Activated CD4-positive, alpha-beta T cell treated with anti-CD3 and anti-CD28 coated beads, Interleukin-2, amount 50 U/mL, for 48 hours (primary cell): ENCODE measurements around the gene MAST3.
A peak's percentile ranks its signal among the peaks of the same experiment; 100 is the strongest.
"Not testable (repeated sequence)": the region's sequence is repeated elsewhere in the genome, so short reads cannot be mapped to it uniquely, and the experiment has no call there.

ENCODE experiments used
- DNase-seq, 2 experiments: peaks; one replicate each; pipeline ENCODE4 v3.0.0-alpha.2; 2020

Gene MAST3

GRCh38 chr19:18141031-18141430 lies 43.5 kb downstream of the MAST3 start:
- DNase-seq: no peak

DNA sequence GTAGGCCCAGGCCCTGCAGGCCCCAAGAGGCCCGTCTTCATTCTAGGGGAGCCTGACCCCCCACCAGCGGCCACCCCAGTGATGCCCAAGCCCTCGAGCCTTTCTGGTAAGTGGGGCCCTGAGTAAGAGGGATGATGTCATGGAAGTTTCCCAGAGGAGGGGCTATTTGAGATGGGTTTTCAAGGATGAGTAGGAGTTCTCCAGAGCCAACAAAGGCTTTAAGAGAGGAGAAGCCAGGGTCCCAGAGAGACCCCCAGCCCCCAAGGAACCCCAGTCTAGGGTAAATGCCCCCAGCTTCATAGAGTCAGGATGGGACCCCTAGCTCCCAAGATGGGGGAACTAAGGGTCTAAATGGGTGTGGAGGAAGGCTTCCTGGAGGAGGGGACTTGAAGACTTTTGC lies 46.3 kb downstream of the MAST3 start:
- DNase-seq: no peak

GRCh38 chr19:18144361-18144760 lies 46.8 kb downstream of the MAST3 start:
- no peak for DNase-seq

GRCh38 chr19:18144906-18145305 lies 47.3 kb downstream of the MAST3 start:
- no peak for DNase-seq

DNA sequence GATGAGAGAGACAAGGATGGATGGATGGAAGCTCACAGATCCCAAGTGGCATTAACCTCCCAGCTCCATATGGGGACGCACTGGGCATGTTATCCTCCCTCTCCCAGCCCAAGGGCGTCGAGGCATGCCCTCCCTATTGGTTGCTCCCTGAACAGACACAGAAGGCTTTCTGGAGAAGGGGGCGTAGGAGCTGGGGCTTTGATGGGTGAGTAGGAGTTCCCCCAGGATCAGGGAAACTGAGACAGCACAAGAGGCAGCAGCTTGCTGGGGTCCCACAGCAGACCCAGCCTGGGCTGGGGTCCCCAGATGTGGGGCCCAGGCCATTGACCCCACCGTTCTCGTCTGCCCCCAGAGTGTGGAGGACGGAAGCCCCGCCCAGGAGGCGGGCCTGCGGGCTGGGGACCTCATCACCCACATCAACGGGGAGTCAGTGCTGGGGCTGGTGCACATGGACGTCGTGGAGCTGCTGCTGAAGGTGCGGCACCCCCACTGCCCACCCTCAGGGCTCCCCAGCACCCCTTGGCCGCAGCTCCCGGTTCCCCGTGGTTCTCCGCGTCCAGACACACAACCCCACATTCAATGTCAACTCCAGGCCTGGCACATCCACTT lies 47.9 kb downstream of the MAST3 start:
- no peak for DNase-seq

DNA sequence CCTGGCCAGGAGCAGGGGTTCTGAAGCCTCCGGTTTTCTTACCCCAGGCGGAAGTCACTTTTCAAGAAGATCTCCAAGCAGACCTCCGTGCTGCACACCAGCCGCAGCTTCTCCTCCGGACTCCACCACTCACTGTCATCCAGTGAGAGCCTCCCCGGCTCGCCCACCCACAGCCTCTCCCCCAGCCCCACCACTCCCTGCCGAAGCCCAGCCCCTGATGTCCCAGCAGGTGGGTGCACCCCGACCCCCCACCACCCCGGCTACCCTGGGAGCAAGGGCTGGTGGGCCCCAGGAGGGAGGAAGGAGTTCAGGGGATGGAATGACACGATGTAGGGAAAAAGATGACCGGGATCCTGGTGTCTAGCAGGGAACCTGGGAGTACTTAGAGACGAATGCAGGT lies 49.8 kb downstream of the MAST3 start:
- DNase-seq: no peak

GRCh38 chr19:18149596-18149975 lies 52.0 kb downstream of the MAST3 start:
- DNase-seq: no peak

GRCh38 chr19:18150776-18151624 lies 53.4 kb downstream of the MAST3 start:
- DNase-seq: no peak

DNA sequence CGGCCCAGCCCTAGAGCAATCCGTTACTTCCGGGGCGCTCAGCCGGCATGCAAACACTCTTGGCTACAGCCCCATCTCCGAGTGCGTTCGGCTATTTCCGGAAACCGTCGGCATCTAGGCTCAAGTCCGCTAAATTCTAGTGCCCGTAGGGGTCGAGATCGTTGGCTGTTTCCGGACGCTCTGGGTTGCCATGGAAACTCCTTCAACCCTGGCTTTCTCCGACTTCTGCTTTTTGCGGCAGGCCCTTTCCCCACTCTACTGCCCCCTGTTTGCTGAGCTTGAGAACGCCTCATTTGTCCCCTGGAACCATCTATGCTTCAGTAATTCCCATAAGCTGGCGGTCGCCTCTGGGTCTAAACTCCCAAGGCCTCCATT lies 54.9 kb downstream of the MAST3 start:
- DNase-seq: peak; percentile 99

DNA sequence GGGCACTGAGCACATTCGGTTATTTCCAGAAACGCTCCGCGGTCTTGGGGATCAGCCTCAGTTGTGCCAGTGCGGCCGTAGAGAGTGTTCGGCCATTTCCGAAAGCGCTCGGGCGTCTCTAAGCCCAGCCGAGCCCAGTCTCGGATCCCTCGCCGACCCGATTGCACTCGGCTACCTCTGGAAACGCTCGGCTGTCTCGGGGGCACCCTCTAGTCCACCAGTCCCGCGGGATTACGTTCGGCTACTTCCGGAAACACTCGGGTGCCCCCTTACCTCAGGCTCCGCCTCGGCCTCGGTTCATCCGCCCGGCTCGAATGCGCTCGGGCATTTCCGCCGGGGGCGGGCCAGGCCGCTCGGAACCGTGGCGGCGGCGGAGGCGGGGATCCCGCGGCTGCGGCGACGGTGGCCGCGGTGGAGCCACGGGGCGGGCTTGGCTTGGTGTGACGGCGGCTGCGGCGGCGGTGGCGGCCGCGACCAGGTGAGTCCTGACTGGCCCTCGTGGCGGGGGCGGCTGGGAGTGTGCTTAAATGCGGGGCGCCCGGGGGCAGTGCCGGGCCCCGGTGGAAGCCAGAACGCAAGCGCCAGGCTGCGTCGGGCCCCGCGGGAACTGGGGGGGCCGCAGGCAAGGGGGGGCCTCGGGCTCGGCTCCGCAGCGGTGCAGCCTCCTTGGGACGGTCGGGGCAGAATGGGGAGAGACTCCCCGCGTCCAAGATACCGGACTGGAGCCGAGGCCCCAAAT lies 55.4 kb downstream of the MAST3 start, which contains the start of gene PIK3R2:
TSS of gene PIK3R2 (plus strand) at position 347 of the 739 bp plus-strand sequence. CDS start 2,717 bp downstream, outside the sequence.
- peak; percentile 99 to 100 for DNase-seq

DNA sequence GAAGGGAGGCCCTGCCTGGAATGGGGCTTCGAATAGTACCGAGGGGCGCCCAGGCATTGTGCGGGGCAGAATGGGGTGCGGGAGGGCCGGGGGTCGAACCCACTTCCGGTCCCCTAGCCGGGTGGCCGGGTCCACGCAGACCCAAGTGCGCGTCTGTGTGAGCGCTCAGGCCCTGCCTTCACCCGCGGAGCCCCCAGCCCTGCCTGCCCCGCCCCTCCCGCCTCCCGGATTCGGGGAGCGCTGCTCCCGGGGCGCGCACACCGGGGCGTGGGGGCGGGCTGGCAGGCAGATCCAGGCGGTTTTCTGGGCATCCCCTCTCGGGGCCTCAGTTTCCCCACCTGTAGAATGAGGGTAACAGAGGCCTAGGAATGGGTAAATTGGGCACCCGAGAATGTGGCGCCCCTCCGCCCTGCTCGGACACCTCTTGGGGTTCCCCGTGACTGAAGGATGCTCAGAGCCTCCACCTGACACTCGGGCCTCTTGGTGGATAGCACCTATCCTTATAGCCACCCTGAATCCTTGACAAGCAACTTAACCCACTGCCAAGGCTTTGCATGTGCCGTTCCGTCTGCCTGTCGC lies 56.1 kb downstream of the MAST3 start:
- DNase-seq: peak; percentile 30 to 33

DNA sequence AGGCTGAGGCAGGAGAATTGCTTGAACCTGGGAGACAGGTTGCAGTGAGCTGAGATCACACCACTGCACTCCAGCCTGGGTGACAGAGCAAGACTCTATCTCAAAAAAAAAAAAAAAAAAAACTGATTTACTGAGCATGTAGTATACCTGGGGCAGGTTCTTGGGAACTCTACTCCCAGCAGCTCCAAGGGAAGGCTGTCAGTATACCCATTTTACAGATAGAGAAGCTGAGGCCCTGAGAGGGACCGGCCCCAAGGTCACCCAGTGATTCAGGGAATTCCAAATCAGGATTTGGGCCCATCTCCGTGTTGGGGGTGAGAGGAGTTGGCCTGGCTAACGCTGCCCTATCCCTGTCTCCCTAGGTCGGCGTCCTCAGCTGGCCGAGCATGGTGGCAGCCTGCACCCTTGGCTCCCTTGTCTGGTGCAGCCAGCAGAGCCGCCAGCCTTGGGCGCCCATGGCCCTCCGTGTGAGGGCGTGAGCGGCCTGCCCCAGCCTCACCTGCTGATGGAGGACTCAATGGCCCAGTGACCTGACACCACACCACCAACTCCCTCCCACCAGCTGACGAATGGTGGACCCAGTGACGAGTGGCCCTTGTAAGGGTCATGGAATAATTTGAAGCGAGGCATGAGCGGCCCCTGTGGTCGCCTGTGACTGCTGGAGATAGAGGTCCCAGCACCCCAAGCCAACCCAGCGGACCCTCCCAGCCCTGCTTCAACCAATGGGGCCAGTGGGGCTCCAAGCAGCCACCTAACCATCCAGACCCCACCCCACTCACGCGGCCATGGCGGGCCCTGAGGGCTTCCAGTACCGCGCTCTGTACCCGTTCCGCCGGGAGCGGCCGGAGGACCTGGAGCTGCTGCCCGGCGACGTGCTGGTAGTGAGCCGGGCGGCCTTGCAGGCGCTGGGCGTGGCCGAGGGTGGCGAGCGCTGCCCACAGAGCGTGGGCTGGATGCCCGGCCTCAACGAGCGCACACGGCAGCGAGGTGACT lies 57.8 kb downstream of the MAST3 start:
- DNase-seq: no peak

DNA sequence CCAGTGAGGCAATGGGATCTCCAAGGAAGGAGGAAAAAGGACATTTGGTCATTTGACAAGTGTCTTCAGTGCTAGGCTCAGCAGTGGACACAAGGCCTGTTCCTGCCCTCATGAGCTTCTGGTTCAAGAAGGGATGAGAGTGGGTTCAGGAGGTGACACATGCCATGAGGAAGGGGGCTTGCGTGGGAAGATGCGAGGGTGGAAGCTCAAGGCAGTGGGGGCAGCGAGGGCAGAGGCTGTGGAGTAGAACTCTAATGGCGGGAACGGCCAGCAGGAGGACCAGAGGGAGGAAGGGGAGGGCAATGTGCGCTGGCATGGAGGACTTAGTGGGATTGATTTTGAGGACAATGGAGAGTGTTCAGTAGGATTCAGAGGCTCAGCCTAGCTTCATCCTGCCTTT lies 58.7 kb downstream of the MAST3 start:
- DNase-seq: no peak

DNA sequence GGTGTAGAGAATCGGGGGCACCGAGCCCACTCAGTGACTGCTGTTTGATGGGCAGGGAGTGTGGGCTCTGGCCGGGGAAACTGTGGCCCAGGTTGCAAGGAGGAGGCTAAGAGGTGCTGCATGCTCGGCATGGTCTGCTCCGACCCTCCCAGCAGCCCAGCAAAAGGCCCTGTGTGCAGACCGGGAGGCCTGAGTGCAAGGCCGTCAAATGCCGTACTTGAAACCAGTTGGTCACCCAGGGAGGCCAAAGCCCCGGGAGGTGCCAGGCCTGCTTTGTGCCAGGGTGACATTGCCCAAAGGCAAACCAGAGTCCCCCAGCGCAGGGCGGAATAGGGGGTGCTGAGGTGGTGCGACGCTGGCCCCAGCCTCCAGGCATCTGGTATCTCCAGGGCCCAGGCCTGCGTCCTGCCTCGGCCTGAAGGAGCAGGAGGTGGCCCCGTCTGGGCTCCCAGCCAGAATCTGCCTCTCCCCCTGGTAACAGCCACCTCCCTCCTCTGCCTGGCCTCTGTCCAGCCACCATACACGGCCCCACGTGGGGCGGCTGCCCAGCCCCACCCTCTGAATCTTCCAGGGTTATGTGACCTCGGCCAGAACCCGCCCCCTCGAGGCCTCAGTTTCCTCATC lies 59.4 kb downstream of the MAST3 start:
- DNase-seq: no peak

DNA sequence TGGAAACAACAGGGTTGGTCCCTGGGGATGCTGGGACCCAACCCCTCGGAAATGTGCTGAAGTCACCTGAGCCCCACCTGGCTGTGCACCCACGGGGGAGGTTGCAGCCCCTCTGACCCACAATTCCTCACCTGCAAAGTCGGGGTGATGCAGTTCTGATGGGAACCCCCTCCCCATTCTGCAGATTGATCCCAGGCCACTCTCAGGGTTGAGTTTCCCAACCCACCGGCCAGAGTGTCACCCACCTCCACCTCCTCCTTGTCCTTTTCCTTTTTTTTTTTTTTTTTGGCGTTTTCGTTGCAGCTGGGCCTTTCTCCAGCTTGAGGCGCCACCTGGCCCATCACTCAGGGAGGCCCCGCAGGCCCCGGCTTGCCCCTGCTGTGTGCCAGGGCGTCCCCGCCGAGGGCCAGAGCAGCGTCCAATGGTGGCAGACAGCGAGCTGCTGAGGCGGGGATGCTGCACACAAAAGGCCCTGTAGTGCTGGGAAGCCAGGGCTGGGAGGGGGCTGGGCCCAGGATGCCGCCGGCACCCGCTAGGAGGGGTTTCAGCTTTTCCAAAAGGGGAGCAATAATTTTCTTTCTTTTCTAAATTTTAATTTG lies 60.0 kb downstream of the MAST3 start:
- no peak for DNase-seq

DNA sequence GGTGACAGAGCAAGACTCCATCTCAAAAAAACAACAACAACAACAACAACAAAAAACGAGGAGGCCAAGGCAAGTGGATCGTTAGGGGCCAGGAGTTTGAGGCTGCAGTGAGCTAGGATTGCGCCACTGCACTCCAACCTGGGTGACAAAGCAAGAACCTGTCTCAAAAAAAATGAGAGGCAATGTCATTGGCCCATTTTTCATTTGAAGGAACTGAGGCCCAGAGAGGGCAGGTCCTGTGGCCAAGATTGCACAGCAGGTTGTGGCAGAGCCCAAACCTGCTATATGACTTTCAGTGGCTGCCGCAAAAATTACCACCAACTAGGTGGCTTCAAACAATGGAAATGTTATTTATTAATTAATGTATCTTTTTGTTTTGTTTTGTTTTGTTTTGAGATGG lies 60.9 kb downstream of the MAST3 start:
- no peak for DNase-seq

DNA sequence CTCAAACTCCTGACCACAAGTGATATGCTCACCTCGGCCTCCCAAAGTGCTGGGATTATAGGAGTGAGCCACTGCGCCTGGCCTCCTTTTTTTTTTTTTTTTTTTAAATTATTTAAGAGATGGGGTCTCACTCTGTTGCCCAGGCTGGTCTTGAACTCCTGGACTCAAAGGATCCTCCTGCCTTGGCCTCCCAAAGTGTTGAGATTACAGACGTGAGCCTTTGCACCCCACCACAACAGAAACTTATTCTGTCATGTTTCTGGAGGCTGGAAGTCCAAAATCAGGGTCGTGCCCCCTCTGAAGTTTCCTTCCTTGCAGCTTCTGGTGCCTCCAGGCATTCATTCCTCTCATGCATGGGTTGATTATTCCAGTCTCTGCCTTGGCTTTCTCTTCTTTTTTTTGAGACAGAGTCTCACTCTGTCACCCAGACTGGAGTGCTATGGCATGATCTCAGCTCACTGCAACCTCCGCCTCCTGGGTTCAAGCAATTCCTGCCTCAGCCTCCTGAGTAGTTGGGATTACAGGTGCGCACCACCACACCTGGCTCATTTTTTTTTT lies 61.6 kb downstream of the MAST3 start:
- DNase-seq: not testable (repeated sequence)

- no peak for DNase-seq
Observed at GRCh38 chr19:18159810-18160209, 62.2 kb downstream of the MAST3 start.

GRCh38 chr19:18160493-18160970 lies 63.0 kb downstream of the MAST3 start:
- DNase-seq: peak; percentile 12 to 26

GRCh38 chr19:18160971-18161635 lies 63.5 kb downstream of the MAST3 start:
- peak; percentile 73 to 76 for DNase-seq
